Activated CD4-positive, alpha-beta T cell treated with anti-CD3 and anti-CD28 coated beads, Interleukin-2, amount 10 ng/mL, durations not matched to agents 24 days and 14 days (primary cell): ENCODE results near the gene NTN1. TPM values are rescaled to one million over a fixed set of nuclear protein-coding genes. Genes with fewer than 3 reads are reported as not detected.

Source experiments
- DNase-seq: peaks from one replicate; pipeline ENCODE4 v3.0.0; 2022
- H3K27ac Mint-ChIP-seq: one replicate; pipeline ENCODE4 v1.8.0; 2022; ENCODE audit warnings: mild to moderate bottlenecking, mixed read lengths
- H3K27me3 Mint-ChIP-seq: one replicate; pipeline ENCODE4 v1.8.0; 2022; ENCODE audit warnings: mixed read lengths
- H3K36me3 Mint-ChIP-seq: one replicate; pipeline ENCODE4 v1.8.0; 2022; ENCODE audit warnings: low read depth, mild to moderate bottlenecking, mixed read lengths
- H3K4me1 Mint-ChIP-seq: one replicate; pipeline ENCODE4 v1.8.0; 2021; ENCODE audit warnings: mixed read lengths
- H3K4me3 Mint-ChIP-seq: one replicate; pipeline ENCODE4 v1.8.0; 2022; ENCODE audit warnings: mild to moderate bottlenecking, moderate library complexity, mixed read lengths
- H3K9me3 Mint-ChIP-seq: one replicate; pipeline ENCODE4 v1.8.0; 2021; ENCODE audit warnings: mixed read lengths
- intact Hi-C: fragments of 100-400 bp; cut with micrococcal nuclease; formaldehyde crosslinking; loops from one replicate; pipeline ENCODE4 v1.15.1; 2023
- total RNA-seq: library from RNA; stranded (reverse); gene quantifications from 2 replicates; pipeline ENCODE4 v1.2.3, GENCODE V29; 2022

NTN1 gene
- total RNA-seq, 1 donor from 2014 or later = 0.51 TPM

- no peak overlapping the region for H3K27ac Mint-ChIP-seq
- DNase-seq = no peak
- intact Hi-C loops = no loop called here
Measured at GRCh38 chr17:9120471-9120870, 99.2 kb downstream of the NTN1 start.

GRCh38 chr17:9121186-9121820, 100.0 kb downstream of the NTN1 start:
- Mint-ChIP-seq H3K27ac (no peak overlapping the region), H3K27me3 (peaks cover 2% of the 10 kb centered on the region), H3K4me3 (no peak overlapping the region), H3K4me1 (peaks cover under 1% of the 10 kb centered on the region), H3K36me3 (no peaks in the 10 kb centered on the region), H3K9me3 (peaks cover 2% of the 10 kb centered on the region)
- intact Hi-C loops = no loop called here
- DNase-seq = no peak

More at GRCh38 chr17:9120471-9120870, 99.2 kb downstream of the NTN1 start:
- H3K4me3 Mint-ChIP-seq = no peak overlapping the region
- peaks cover 6% of the 10 kb centered on the region for H3K4me1 Mint-ChIP-seq
- H3K27me3 Mint-ChIP-seq = peaks cover 2% of the 10 kb centered on the region
- no peaks in the 10 kb centered on the region for H3K36me3 Mint-ChIP-seq
- peaks cover 2% of the 10 kb centered on the region for H3K9me3 Mint-ChIP-seq

GRCh38 chr17:9123594-9124553, 102.6 kb downstream of the NTN1 start:
- H3K9me3 Mint-ChIP-seq = no peaks in the 10 kb centered on the region
- intact Hi-C loops = no loop called here
- no peaks in the 10 kb centered on the region for H3K4me1 Mint-ChIP-seq
- DNase-seq = no peak
- H3K27ac Mint-ChIP-seq = no peak overlapping the region
- H3K36me3 Mint-ChIP-seq = no peaks in the 10 kb centered on the region
- peaks cover 2% of the 10 kb centered on the region for H3K27me3 Mint-ChIP-seq
- no peak overlapping the region for H3K4me3 Mint-ChIP-seq

- Mint-ChIP-seq H3K9me3 (no peaks in the 10 kb centered on the region), H3K27me3 (peaks cover 2% of the 10 kb centered on the region), H3K36me3 (no peaks in the 10 kb centered on the region), H3K4me3 (no peak overlapping the region), H3K27ac (no peak overlapping the region), H3K4me1 (no peaks in the 10 kb centered on the region)
- intact Hi-C loops = no loop called here
- no peak for DNase-seq
Measured at GRCh38 chr17:9124554-9124935, 103.2 kb downstream of the NTN1 start.

GRCh38 chr17:9125722-9126121, 104.4 kb downstream of the NTN1 start:
- no peaks in the 10 kb centered on the region for H3K36me3 Mint-ChIP-seq
- DNase-seq = no peak
- intact Hi-C loops = no loop called here
- H3K27ac Mint-ChIP-seq = no peak overlapping the region
- H3K9me3 Mint-ChIP-seq = no peaks in the 10 kb centered on the region
- no peaks in the 10 kb centered on the region for H3K4me1 Mint-ChIP-seq
- H3K27me3 Mint-ChIP-seq = peaks cover 2% of the 10 kb centered on the region
- H3K4me3 Mint-ChIP-seq = no peak overlapping the region

GRCh38 chr17:9127340-9127739, 106.0 kb downstream of the NTN1 start:
- Mint-ChIP-seq H3K4me3 (no peak overlapping the region), H3K9me3 (no peaks in the 10 kb centered on the region), H3K36me3 (no peaks in the 10 kb centered on the region), H3K4me1 (no peaks in the 10 kb centered on the region), H3K27me3 (no peaks in the 10 kb centered on the region), H3K27ac (no peak overlapping the region)
- intact Hi-C loops = no loop called here
- no peak for DNase-seq

- no peaks in the 10 kb centered on the region for H3K36me3 Mint-ChIP-seq
- H3K27ac Mint-ChIP-seq = no peak overlapping the region
- no peaks in the 10 kb centered on the region for H3K9me3 Mint-ChIP-seq
- DNase-seq = no peak
- intact Hi-C loops = no loop called here
- H3K4me1 Mint-ChIP-seq = no peaks in the 10 kb centered on the region
- no peak overlapping the region for H3K4me3 Mint-ChIP-seq
- no peaks in the 10 kb centered on the region for H3K27me3 Mint-ChIP-seq
Measured at GRCh38 chr17:9131371-9131770, 110.1 kb downstream of the NTN1 start.

- H3K27me3 Mint-ChIP-seq = no peaks in the 10 kb centered on the region
- DNase-seq = no peak
- H3K4me3 Mint-ChIP-seq = no peak overlapping the region
- intact Hi-C loops = no loop called here
- H3K4me1 Mint-ChIP-seq = no peaks in the 10 kb centered on the region
- no peak overlapping the region for H3K27ac Mint-ChIP-seq
- no peaks in the 10 kb centered on the region for H3K9me3 Mint-ChIP-seq
- no peaks in the 10 kb centered on the region for H3K36me3 Mint-ChIP-seq
Measured at GRCh38 chr17:9132291-9132690, 111.0 kb downstream of the NTN1 start.

GRCh38 chr17:9132944-9133610, 111.8 kb downstream of the NTN1 start:
- intact Hi-C loops = no loop called here
- no peak for DNase-seq
- no peak overlapping the region for H3K4me3 Mint-ChIP-seq
- H3K36me3 Mint-ChIP-seq = no peaks in the 10 kb centered on the region
- H3K27ac Mint-ChIP-seq = no peak overlapping the region
- no peaks in the 10 kb centered on the region for H3K4me1 Mint-ChIP-seq
- no peaks in the 10 kb centered on the region for H3K27me3 Mint-ChIP-seq
- H3K9me3 Mint-ChIP-seq = no peaks in the 10 kb centered on the region

GRCh38 chr17:9138161-9138717, 116.9 kb downstream of the NTN1 start:
- H3K27ac Mint-ChIP-seq = no peak overlapping the region
- H3K9me3 Mint-ChIP-seq = no peaks in the 10 kb centered on the region
- no peak for DNase-seq
- no peaks in the 10 kb centered on the region for H3K36me3 Mint-ChIP-seq
- H3K4me1 Mint-ChIP-seq = no peaks in the 10 kb centered on the region
- H3K4me3 Mint-ChIP-seq = no peak overlapping the region
- intact Hi-C loops = no loop called here
- no peaks in the 10 kb centered on the region for H3K27me3 Mint-ChIP-seq

- no peaks in the 10 kb centered on the region for H3K27me3 Mint-ChIP-seq
- DNase-seq = no peak
- intact Hi-C loops = no loop called here
- H3K9me3 Mint-ChIP-seq = no peaks in the 10 kb centered on the region
- no peak overlapping the region for H3K27ac Mint-ChIP-seq
- H3K4me3 Mint-ChIP-seq = no peak overlapping the region
- no peaks in the 10 kb centered on the region for H3K36me3 Mint-ChIP-seq
- H3K4me1 Mint-ChIP-seq = no peaks in the 10 kb centered on the region
Measured at GRCh38 chr17:9139695-9140094, 118.4 kb downstream of the NTN1 start.

- Mint-ChIP-seq H3K4me1 (no peaks in the 10 kb centered on the region), H3K4me3 (no peak overlapping the region), H3K9me3 (no peaks in the 10 kb centered on the region), H3K27me3 (no peaks in the 10 kb centered on the region), H3K27ac (no peak overlapping the region), H3K36me3 (no peaks in the 10 kb centered on the region)
- no peak for DNase-seq
- intact Hi-C loops = no loop called here
Measured at GRCh38 chr17:9140550-9141424, 119.5 kb downstream of the NTN1 start.

- no peak for DNase-seq
- Mint-ChIP-seq H3K27ac (no peak overlapping the region), H3K9me3 (no peaks in the 10 kb centered on the region), H3K27me3 (no peaks in the 10 kb centered on the region), H3K36me3 (no peaks in the 10 kb centered on the region), H3K4me1 (no peaks in the 10 kb centered on the region), H3K4me3 (no peak overlapping the region)
- intact Hi-C loops = no loop called here
Measured at GRCh38 chr17:9141425-9141753, 120.1 kb downstream of the NTN1 start.
